Stomach (tissue), 4 donors: Measurements from ENCODE around the gene SMOC2.

ENCODE experiments used
- EP300 ChIP-seq: sonication (generic); formaldehyde crosslinking; IDR thresholded peaks from one replicate; pipeline ENCODE4 v1.6.1; 2017; ENCODE audit warnings: antibody characterized with exemption
- POLR2A ChIP-seq, 4 donors: fragments of 450-650 bp; IDR thresholded peaks; one replicate each; pipeline ENCODE4 v1.6.1; 2016; ENCODE audit warnings: antibody characterized with exemption in 4 of 4, control low read depth in 2 of 4, mild to moderate bottlenecking in 1 of 4, moderate library complexity in 1 of 4
- TF ChIP-seq, protein P1 (sequence below), 7 experiments: fragments of 450-650 bp in 4 of 7; fragments of 200-600 bp in 3 of 7; sonication (generic) in 3 of 7; IDR thresholded peaks; one replicate each; pipeline ENCODE4 v1.5.1; 2016 to 2019; ENCODE audit warnings: antibody characterized with exemption in 7 of 7, control low read depth in 2 of 7, mild to moderate bottlenecking in 1 of 7

- TF ChIP-seq, protein P1, sequence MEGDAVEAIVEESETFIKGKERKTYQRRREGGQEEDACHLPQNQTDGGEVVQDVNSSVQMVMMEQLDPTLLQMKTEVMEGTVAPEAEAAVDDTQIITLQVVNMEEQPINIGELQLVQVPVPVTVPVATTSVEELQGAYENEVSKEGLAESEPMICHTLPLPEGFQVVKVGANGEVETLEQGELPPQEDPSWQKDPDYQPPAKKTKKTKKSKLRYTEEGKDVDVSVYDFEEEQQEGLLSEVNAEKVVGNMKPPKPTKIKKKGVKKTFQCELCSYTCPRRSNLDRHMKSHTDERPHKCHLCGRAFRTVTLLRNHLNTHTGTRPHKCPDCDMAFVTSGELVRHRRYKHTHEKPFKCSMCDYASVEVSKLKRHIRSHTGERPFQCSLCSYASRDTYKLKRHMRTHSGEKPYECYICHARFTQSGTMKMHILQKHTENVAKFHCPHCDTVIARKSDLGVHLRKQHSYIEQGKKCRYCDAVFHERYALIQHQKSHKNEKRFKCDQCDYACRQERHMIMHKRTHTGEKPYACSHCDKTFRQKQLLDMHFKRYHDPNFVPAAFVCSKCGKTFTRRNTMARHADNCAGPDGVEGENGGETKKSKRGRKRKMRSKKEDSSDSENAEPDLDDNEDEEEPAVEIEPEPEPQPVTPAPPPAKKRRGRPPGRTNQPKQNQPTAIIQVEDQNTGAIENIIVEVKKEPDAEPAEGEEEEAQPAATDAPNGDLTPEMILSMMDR (IDR thresholded peaks at IDR 0.05) = no peak
- no peak for TF ChIP-seq POLR2A (IDR thresholded peaks at IDR 0.05)
- no peak for TF ChIP-seq EP300
Measured at GRCh38 chr6:168413856-168414255, 27.1 kb upstream of the SMOC2 start.
